ENCODE results near the gene COX5B.

DNA sequence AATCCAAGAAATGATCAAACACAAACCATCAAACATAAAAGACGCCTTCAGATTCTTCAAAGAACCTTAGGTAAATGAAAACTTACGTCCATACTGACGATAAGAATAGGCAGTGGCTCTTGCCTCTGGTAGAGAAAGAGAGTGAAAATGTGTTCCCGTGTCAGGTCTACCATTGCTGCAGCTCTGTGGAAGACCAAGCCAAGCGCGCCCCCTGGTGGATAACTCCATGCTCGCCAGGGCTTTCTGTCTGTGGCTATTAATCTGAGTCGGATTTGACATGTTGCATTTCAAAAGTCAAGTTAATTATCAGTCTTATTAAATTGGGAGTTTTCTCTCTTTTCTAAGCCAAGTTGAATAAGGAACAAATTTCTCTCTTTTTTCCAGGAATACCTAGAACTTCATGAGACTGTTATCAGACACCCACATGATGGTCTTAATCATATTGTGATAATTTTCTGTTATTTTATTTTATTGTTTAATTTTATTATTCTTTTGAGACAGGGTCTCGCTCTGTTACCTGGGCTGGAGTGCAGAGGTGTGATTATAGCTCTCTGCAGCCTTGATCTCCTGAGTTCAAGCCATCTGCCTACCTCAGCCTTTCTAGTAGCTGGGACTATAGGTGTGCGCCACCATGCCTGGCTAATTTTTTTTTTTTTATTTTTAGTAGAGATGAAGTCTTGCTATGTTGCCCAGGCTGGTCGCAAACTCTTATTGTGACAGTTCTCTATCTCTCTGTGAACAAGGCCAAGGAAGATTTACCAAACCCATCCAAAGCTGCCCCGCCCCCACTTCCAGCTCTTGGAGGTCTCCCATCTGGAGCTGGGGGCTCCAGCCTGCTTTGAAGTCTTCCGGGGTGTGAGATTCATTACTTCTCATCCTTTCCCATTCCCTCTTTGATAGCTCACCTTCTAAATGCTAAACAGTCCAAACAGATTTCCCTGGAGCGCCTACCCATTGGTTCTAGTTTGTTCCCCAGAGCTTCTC lies 51.7 kb downstream of the COX5B start:
- TF ChIP-seq, protein P1, sequence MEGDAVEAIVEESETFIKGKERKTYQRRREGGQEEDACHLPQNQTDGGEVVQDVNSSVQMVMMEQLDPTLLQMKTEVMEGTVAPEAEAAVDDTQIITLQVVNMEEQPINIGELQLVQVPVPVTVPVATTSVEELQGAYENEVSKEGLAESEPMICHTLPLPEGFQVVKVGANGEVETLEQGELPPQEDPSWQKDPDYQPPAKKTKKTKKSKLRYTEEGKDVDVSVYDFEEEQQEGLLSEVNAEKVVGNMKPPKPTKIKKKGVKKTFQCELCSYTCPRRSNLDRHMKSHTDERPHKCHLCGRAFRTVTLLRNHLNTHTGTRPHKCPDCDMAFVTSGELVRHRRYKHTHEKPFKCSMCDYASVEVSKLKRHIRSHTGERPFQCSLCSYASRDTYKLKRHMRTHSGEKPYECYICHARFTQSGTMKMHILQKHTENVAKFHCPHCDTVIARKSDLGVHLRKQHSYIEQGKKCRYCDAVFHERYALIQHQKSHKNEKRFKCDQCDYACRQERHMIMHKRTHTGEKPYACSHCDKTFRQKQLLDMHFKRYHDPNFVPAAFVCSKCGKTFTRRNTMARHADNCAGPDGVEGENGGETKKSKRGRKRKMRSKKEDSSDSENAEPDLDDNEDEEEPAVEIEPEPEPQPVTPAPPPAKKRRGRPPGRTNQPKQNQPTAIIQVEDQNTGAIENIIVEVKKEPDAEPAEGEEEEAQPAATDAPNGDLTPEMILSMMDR (conservative IDR thresholded peaks at IDR 0.05; ENCODE audit: low read length) = peak; percentile 98
- no peak for TF ChIP-seq EZH2phosphoT487 (IDR thresholded peaks at IDR 0.05; ENCODE audit: borderline replicate concordance, low read depth, low read length)

All from OCI-LY7 (cell line).